T-helper 1 cell treated with Interleukin-12 subunit alpha and Interleukin-12 subunit beta and Interleukin-4 antibody, amounts not matched to agents 30 ng/mL and 1 ng/mL, for 36 hours (primary cell): ENCODE data around the gene KRTAP10-1. TPM values are rescaled to one million over a fixed set of nuclear protein-coding genes. Genes with fewer than 3 reads are reported as not detected.

ENCODE experiments used
- intact Hi-C: fragments of 100-400 bp; cut with micrococcal nuclease; formaldehyde crosslinking; loops from one replicate; pipeline ENCODE4 v1.15.1; 2024
- total RNA-seq: library from RNA; stranded (reverse); gene quantifications from 2 replicates; pipeline ENCODE4 v1.2.3, GENCODE V29; 2022

Gene KRTAP10-1
- total RNA-seq, 1 donor from 2014 or later = not detected

DNA sequence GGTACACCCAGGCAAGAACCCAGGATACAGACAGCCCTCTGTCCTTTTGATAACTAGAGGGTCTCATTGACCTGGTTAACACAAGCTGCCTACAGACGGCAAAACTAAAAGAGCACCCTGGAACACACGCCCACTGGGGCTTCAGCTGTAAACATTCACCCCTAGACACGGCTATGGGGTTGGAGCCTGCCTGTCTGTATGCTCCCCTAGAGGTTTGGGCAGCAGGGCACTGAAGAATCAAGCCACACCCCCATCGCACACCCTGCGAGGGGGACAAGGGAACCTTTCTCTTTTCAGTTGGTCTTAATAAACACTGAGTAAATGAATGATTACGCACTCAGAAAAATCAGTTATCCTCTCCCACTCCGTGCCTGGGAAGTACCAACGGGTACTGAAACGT is 49.2 kb downstream of the KRTAP10-1 start:
- intact Hi-C loops = no loop called here

DNA sequence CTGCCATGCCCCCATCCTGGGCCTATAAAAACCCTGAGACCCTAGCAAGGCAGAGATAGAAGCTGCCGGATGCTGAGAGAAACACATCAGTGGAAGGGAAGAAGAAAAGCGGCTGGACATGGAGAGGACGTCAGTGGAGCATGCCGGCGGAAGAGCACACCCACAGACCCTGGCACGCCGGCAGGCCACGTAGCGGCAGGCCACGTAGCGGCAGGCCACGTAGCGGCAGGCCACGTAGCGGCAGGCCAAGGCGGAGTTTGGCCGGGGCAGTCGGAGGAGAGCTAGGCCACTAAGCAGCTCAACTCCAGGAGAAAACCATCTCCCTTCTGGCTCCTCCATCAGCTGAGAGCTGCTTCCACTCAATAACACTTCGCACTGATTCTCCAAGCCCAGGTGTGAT is 49.6 kb downstream of the KRTAP10-1 start:
- intact Hi-C loops = no loop called here

DNA sequence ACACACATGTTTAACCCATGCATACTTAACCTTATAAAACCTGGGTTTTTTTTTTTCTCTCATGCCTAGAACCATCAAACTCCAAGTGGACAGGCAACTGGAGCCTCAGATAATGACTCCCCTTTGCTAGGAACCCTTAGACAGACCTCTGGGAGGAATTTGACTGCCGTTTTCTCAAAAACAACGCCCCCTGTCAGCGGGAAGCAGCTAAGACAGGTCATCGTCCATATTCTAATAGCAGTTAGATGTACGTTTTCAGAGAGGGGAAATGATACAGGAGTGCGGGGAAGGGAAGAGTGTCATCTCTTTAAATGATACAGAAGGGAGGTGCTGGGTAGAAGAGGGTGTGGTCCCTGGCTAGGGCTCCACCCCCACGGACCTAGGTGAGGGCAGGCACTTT is 50.0 kb downstream of the KRTAP10-1 start:
- intact Hi-C loops = loop anchor here (5.0 kb wide), 1 partner anchor 38 kb away; no protein-coding TSS in a partner anchor

Other genes starting within 250 kb of the KRTAP10-1 start
- 160 and 164 TPM in 2 replicates for gene PFKL, start 240.1 kb downstream of the KRTAP10-1 start, total RNA-seq
- gene CFAP410, start 200.8 kb downstream of the KRTAP10-1 start, total RNA-seq = 17.4 and 17.8 TPM in 2 replicates
- 35.2 and 35.6 TPM in 2 replicates for gene TRPM2, start 186.6 kb downstream of the KRTAP10-1 start, total RNA-seq
- 2.7 and 2.9 TPM in 2 replicates for gene LRRC3, start 84.7 kb downstream of the KRTAP10-1 start, total RNA-seq
- not detected in 2 replicates for gene KRTAP10-2, start 11.3 kb upstream of the KRTAP10-1 start, total RNA-seq
- not detected in 2 replicates for gene KRTAP10-3, start 18.6 kb upstream of the KRTAP10-1 start, total RNA-seq
- gene KRTAP10-4, start 33.5 kb upstream of the KRTAP10-1 start, total RNA-seq = not detected in 2 replicates
- not detected in 2 replicates for gene KRTAP10-5, start 40.4 kb upstream of the KRTAP10-1 start, total RNA-seq
- gene KRTAP10-6, start 52.3 kb upstream of the KRTAP10-1 start, total RNA-seq = not detected in 2 replicates
- not detected in 2 replicates for gene KRTAP10-7, start 60.4 kb upstream of the KRTAP10-1 start, total RNA-seq
- not detected in 2 replicates for gene KRTAP10-8, start 71.9 kb upstream of the KRTAP10-1 start, total RNA-seq
- not detected in 2 replicates for gene KRTAP10-9, start 86.9 kb upstream of the KRTAP10-1 start, total RNA-seq
- not detected in 2 replicates for gene KRTAP10-10, start 97.2 kb upstream of the KRTAP10-1 start, total RNA-seq
- not detected in 2 replicates for gene KRTAP10-11, start 106.2 kb upstream of the KRTAP10-1 start, total RNA-seq
- not detected in 2 replicates for gene KRTAP12-4, start 114.5 kb upstream of the KRTAP10-1 start, total RNA-seq
- gene KRTAP12-3, start 117.7 kb upstream of the KRTAP10-1 start, total RNA-seq = not detected in 2 replicates
- gene KRTAP12-2, start 126.7 kb upstream of the KRTAP10-1 start, total RNA-seq = not detected in 2 replicates
- not detected in 2 replicates for gene KRTAP12-1, start 142.0 kb upstream of the KRTAP10-1 start, total RNA-seq
- not detected in 2 replicates for gene KRTAP10-12, start 157.0 kb upstream of the KRTAP10-1 start, total RNA-seq
- not detected in 2 replicates for gene TSPEAR, start 171.4 kb upstream of the KRTAP10-1 start, total RNA-seq